HG03039 (cell line): Measurements from ENCODE around the gene QKI.
"Not testable (repeated sequence)": the region's sequence is repeated elsewhere in the genome, so short reads cannot be mapped to it uniquely, and the experiment has no call there.

Experiments
- ATAC-seq: cut with Tn5 transposase; IDR thresholded peaks from one replicate; pipeline ENCODE4 v1.9.1; 2021; ENCODE audit warnings: mild to moderate bottlenecking, moderate library complexity; ENCODE audit not compliant: unreplicated experiment

QKI gene

GRCh38 chr6:163413345-163414116, 987 bp upstream of the QKI start:
- peak; percentile 40 for ATAC-seq

DNA sequence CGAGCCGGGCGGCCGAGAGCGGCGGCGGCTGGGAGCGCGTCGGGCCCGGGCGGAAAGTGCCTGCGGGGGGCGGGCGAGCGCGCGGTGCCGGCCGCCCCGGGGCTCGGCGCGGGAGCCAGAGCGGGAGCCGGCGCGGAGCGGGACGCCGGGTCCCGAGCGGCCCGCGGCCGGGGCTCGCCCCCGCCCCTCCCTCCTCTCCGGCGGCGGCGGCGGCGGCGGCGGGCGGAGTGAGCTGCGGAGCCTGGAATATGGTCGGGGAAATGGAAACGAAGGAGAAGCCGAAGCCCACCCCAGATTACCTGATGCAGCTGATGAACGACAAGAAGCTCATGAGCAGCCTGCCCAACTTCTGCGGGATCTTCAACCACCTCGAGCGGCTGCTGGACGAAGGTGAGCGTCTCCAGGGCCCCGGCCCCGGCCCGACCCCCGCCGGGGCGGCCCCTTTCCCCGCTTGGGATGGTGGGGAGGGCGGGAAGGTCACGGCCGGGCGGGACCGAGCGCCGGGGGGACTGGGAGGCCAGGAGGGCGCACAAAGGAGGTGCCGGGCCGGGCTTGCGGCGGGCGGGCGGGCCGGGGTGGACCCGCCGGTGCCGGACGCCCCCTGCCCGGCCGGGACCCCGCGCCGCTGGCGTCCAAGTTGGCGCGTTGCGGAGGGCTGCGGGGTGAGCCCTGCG, 565 bp downstream of the QKI start:
- peak; percentile 0 for ATAC-seq

- ATAC-seq: no peak
Measured at GRCh38 chr6:163415620-163416556, 1.4 kb downstream of the QKI start.

- no peak for ATAC-seq
Measured at GRCh38 chr6:163416557-163417253, 2.2 kb downstream of the QKI start.

DNA sequence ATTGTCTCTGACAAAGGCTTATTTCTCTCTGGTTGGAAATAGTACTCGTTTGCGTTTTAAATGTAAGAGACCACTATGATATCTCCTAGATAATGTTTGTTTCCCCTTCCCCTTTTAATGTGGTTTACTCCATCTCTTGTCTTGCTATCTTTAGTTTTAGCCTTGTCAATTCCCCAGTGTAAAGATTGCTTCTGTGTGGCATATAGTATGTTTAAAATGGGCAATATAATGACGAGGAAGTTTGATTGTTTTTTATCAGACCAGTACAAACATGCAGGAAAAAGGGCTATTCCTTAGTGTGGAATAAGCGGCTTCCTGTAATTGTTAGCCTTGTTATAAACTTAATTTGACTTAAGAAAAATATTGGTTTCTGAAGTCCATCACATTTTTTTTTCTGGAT, 3.1 kb downstream of the QKI start:
- ATAC-seq: no peak

DNA sequence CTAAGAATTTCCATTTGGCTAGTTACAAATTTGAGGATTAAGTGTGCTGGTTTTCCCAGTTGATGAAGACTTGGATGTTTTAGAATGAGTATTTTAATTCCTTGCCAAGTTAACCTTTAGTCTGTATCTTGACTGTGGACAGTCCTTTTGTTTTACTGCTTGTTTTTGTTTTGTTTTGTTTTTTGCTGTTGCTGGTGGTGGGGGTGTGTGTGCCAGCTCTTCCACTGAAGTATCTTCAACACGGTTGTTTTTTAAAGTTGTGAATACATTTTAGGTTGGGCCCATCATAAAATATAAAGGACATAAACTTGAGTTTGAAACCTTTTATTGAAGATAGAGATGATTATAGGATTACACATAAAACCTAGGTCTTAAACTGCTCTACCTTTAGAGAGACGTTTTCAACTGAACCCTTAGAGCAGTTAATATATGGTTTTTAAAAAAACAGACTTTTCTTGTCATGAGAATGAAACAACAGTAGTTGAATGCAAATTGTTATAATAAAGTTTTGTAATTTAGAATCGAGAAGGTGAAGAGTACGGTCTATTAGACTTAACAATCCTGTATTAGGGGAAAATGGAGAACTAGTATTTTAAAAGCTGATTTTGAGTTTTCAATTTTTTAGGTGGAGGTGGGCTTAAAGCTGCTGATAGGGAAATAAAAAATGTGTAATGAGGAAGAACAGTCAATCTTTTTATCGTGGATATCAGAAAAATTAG, 4.0 kb downstream of the QKI start:
- no peak for ATAC-seq

GRCh38 chr6:163419413-163420288, 5.1 kb downstream of the QKI start:
- no peak for ATAC-seq

DNA sequence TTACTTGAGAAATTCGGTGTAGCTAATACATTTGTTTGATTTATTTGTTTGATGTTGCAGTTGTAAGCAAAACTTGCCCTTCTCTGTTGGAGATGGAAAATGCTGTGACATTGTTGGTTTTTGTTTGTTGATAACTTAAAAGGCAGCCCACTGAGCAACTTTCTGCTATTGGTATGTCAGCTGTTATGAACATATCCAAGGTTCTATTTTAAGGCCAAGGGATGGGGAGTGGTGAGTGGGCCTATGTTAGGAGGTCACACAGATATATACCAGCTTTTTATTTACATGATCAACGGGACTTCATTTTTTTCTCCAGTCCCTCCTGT, 5.7 kb downstream of the QKI start:
- no peak for ATAC-seq

DNA sequence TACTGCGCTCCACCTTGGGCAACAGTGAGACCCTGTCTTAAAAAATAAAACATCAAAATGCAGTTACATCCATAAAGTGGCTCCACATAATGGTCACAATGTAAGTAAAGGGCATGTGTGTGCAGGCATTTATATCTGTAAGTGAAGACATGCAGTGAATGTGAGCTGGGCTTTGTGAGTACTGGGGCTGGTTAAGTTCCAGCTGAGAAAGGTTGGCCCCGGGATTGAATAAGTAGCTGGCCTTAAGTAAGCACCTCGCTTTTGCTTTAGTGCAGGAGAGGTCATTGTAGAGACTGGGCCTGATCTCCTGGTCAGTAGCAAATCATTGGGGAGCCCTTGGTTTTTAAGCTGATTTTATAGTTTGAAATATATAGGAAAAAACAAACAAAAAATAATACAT, 8.0 kb downstream of the QKI start:
- no peak for ATAC-seq

DNA sequence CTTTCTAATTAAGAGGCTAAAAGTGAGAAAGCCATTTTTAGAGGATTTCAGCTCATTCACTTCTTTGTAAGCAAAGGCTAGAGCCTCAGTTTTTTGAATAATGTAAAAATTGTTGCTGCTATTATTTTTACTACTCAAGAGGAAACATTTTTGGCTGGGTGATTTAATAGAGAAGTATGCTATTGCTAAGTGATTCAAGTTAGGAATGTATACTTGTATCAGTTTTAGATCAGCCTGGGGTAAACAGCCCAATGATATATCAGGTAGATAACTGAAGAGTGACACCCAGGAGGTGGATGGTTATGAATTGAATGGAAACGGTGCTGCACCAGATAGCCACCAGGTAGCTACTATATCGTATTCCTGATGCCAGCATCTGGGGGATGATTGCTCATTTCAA, 9.2 kb downstream of the QKI start:
- no peak for ATAC-seq

DNA sequence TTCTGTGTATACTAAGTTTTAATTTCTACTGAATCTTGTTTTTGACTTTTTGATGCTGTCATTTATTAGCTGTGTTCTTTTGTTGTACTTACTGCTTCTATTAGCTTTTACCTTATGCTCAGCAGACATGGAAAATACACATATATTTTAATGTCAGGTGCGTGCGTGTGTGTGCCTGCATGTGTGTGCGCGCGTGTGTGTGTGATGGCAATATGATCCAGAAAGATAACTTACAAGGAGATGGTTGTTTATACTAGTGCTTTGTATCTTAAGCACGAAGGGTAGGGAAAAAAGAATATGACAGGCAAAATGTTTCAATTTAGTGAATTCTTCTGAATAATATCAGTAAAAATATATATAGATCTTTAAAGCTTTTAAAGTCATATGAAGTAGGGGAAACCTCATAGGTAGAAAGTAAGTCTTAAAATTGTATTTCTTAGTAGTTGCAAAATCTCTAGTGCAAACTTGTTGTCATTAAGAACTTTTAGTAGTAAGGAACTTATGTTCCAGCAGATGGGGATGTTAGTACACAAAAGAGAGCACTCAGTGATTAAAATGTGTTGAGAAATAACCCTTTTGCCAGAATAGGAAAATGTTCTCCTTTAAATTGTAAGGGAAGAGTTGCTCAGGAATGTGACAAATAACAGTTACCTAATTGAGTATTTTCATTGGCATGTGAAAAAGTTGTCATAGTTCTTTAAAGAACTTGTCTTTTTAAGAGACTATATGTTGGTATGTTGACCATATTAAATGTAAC, 13.2 kb downstream of the QKI start:
- ATAC-seq: no peak

- ATAC-seq: no peak
Measured at GRCh38 chr6:163428373-163428772, 13.9 kb downstream of the QKI start.

DNA sequence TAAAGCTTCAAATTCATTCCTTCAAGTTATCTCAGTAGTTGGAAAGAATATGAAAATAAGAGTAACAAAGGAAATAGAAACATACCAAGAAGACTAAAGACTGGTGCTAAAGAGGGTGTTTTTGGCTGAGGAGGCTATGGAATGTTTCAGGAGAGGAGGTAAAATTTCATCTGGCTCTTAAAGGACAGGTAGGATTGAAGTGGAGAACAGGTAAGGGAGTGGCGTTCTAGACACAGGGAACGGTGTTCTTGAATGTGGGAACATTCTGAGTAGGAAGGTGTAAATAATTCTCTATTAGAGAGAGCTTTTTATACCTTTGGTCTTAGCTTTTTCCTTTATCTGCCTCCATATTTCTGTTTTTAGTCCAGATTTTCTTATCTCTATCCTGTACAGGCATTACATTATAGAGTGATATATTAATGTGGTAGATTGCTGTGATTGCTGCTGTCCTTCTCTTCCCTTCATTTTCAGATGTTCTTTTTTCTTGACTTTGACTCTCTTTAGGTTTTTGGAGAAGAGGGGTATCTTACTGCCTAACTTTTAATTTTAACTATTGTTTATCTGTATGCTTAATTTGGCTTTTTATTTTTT, 15.4 kb downstream of the QKI start:
- ATAC-seq: no peak

DNA sequence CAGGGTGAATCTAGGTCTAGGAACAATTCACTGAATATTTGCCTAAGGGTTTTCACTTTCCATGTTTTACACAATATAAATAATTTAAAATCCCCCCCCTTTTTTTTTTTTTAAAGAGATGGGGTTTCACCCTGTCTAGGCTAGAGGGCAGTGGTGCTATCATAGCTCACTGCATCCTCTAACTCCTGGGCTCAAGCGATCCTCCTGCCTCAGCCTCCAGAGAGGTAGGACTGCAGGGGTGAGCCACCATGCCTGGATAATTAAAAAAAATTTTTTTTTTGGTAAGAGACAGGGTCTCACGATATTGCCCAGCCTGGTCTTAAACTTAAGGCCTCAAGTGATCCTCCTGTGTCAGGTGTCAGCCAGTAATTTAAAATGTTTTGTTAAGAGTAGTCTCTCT, 17.8 kb downstream of the QKI start:
- ATAC-seq: no peak

DNA sequence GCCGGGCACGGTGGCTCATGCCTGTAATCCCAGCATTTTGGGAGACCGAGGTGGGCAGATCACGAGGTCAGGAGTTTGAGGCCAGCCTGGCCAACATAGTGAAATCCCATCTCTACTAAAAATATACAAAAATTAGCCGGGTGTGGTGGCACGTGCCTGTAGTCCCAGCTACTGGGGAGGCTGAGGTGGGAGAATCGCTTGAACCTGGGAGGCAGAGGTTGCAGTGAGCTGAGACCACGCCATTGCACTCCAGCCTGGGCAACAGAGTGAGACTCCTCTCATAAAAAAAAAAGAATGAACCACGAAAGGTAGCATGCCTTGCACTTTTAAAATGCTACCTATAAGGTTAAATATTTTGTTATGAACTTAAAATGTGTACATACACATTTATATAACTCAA, 19.0 kb downstream of the QKI start:
- ATAC-seq: not testable (repeated sequence)

DNA sequence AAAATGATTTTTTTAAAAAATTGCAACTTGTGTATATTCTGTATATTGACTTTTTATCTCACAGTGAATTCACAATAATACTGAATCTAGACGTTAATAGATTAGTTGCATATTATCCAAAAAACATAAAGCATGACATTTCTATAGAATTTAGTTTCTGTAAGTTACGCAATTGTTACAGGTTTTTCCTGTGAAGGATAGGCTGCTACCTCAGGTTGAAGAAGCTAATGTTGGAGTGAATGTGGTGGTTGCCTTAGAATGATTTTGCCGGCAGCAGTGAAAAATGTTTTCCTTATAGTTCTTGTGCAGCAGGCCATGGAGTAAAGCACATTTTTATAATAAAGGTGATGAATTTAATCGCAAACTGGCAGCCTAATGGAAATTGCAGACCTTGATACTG, 20.5 kb downstream of the QKI start:
- ATAC-seq: no peak

- no peak for ATAC-seq
Measured at GRCh38 chr6:163436843-163437242, 22.3 kb downstream of the QKI start.

- ATAC-seq: no peak
Measured at GRCh38 chr6:163437466-163437865, 22.9 kb downstream of the QKI start.
